Muscle layer of duodenum (tissue), 2 donors: ENCODE results near the gene ADAMTSL4.
A peak's percentile ranks its signal among the peaks of the same experiment; 100 is the strongest.

Experiments
- H3K27ac ChIP-seq: one replicate; pipeline ENCODE4 v1.7.0; 2013; ENCODE audit warnings: mild to moderate bottlenecking, low read length
- H3K27me3 ChIP-seq: one replicate; pipeline ENCODE4 v1.7.0; 2013; ENCODE audit warnings: low read depth, mild to moderate bottlenecking, control low read depth, low read length
- H3K36me3 ChIP-seq, 2 donors: one replicate each; pipeline ENCODE4 v1.7.0; 2013; ENCODE audit warnings: low read length in 2 of 2, control low read depth in 1 of 2, mild to moderate bottlenecking in 1 of 2; ENCODE audit not compliant: insufficient read depth in 2 of 2, control insufficient read depth in 1 of 2
- H3K4me1 ChIP-seq, 2 donors: one replicate each; pipeline ENCODE4 v1.7.0; 2013; ENCODE audit warnings: low read length in 2 of 2, mild to moderate bottlenecking in 2 of 2, control low read depth in 1 of 2, moderate library complexity in 1 of 2; ENCODE audit not compliant: insufficient read depth in 2 of 2, control insufficient read depth in 1 of 2
- H3K4me3 ChIP-seq, 2 donors: one replicate each; pipeline ENCODE4 v1.7.0; 2013; ENCODE audit warnings: low read length in 2 of 2, low read depth in 1 of 2, mild to moderate bottlenecking in 1 of 2
- H3K9me3 ChIP-seq, 2 donors: one replicate each; pipeline ENCODE4 v1.7.0; 2013; ENCODE audit warnings: low read length in 2 of 2, control low read depth in 1 of 2, mild to moderate bottlenecking in 1 of 2; ENCODE audit not compliant: control insufficient read depth in 1 of 2
- donor health status: healthy.

Gene ADAMTSL4

DNA sequence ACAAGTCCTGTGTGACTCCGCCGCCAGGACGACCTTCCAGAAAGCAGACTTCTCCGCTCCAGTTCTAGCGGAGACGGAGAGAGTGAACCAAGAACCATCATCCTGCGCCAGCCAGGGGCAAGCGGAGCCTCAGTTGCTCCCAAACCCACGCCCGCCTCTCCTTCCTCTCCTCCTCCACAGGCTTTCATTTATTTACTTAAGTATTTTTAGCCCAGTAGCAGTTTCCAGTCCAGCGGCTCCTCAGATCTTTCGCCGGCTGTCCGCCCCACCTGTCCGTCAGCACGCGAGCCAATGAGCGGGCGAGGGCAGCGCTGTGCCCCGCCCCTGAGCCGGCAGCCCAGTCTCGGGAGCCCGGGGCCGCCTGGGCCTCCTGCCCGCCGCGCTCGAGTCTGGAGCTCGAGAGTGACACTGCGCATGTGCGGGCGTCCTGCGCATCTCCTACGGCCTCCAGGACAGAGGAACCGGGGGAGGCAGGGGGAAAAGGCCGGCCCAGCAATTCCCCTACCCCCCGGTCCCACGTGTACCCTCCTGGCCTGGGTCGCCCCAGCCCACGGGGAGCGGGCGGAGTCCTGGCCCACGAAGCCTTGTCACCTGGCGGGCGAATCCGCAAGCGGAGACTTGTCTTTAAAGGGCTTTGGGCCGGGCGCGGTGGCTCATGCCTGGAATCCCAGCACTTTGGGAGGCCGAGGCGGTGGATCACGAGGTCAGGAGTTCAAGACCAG lies 33.7 kb upstream of the ADAMTSL4 start, which contains the start of gene FALEC:
Gene FALEC, plus strand, starts transcription at position 425 of the 722 bp plus-strand sequence.
- Histone ChIP-seq H3K4me1 (peaks cover 6 to 12% of the 10 kb centered on the region in 2 donors), H3K9me3 (no peaks in the 10 kb centered on the region), H3K27ac (peak within 1 kb of the TSS; percentile 73)

GRCh38 chr1:150516050-150516591 lies 33.1 kb upstream of the ADAMTSL4 start:
- peak overlapping the region; percentile 9 for H3K27ac ChIP-seq
- peaks cover 0 to 7% of the 10 kb centered on the region in 2 donors for H3K36me3 ChIP-seq
- peaks cover 6 to 12% of the 10 kb centered on the region in 2 donors for H3K4me1 ChIP-seq
- no peaks in the 10 kb centered on the region for H3K9me3 ChIP-seq
- peak overlapping the region; percentile 41 to 61 for H3K4me3 ChIP-seq
- no peaks in the 10 kb centered on the region for H3K27me3 ChIP-seq

More for the DNA sequence above, 33.7 kb upstream of the ADAMTSL4 start, which contains the start of gene FALEC:
- no peaks in the 10 kb centered on the region for H3K27me3 ChIP-seq
- peak within 1 kb of the TSS; percentile 61 to 80 for H3K4me3 ChIP-seq
- peaks cover 0 to 7% of the 10 kb centered on the region in 2 donors for H3K36me3 ChIP-seq

- Histone ChIP-seq H3K4me1 (peaks cover 6 to 12% of the 10 kb centered on the region in 2 donors), H3K4me3 (peak overlapping the region; percentile 41 to 61), H3K9me3 (no peaks in the 10 kb centered on the region), H3K27me3 (no peaks in the 10 kb centered on the region), H3K27ac (peak overlapping the region; percentile 9), H3K36me3 (peaks cover 0 to 7% of the 10 kb centered on the region in 2 donors)
These were observed 32.6 kb upstream of the ADAMTSL4 start for GRCh38 chr1:150516616-150517015.

- Histone ChIP-seq H3K27me3 (no peaks in the 10 kb centered on the region), H3K9me3 (no peaks in the 10 kb centered on the region), H3K4me1 (peaks cover 2 to 3% of the 10 kb centered on the region in 2 donors), H3K4me3 (no peak overlapping the region), H3K36me3 (no peaks in the 10 kb centered on the region), H3K27ac (no peak overlapping the region)
These were observed 27.8 kb upstream of the ADAMTSL4 start for GRCh38 chr1:150521196-150521968.

DNA sequence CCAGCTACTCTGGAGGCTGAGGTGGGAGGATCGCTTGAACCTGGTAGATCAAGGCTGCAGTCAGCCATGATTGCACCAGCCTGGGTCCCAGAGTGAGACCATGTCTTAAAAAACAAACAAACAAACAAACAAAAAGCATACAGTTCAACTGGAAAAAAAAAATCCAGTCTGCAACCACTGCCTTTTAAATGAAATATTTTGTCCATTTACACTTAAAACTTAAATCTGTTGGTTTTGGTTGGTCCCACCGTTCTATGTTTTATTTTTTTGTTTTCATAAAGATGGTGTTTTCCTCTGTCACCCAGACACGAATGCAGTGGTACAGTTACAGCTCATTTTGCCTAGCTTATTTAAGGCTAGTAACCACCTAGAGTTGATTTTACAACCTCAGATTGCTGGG lies 23.9 kb upstream of the ADAMTSL4 start:
- Histone ChIP-seq H3K4me3 (no peak overlapping the region), H3K27ac (no peak overlapping the region), H3K36me3 (no peaks in the 10 kb centered on the region)

DNA sequence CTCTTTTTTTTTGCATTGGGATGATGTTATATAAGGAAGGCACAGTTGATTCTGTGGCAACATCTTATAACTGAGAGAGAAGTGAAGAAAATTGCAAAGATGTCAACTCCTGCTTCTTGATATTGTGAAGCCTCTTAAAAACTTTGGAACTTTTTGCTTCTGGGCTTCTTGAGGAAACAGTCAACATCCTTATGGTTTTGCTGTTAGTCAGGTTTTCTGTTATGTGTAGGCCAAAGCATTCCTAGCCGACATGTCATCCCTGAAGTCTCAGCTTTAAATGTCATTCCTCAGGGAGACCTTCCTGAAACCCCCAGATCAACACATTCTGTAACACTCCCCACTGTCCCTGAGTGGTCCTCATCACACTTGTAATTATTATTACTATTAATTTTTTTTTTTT lies 21.0 kb upstream of the ADAMTSL4 start:
- H3K36me3 ChIP-seq = no peaks in the 10 kb centered on the region
- no peaks in the 10 kb centered on the region for H3K27me3 ChIP-seq
- H3K4me3 ChIP-seq = no peak overlapping the region
- no peaks in the 10 kb centered on the region for H3K9me3 ChIP-seq
- H3K27ac ChIP-seq = no peak overlapping the region
- H3K4me1 ChIP-seq = peaks cover 8 to 16% of the 10 kb centered on the region in 2 donors

More for the DNA sequence above, 23.9 kb upstream of the ADAMTSL4 start:
- H3K4me1 ChIP-seq = peaks cover 4 to 10% of the 10 kb centered on the region in 2 donors
- H3K9me3 ChIP-seq = no peaks in the 10 kb centered on the region
- no peaks in the 10 kb centered on the region for H3K27me3 ChIP-seq

- Histone ChIP-seq H3K36me3 (no peaks in the 10 kb centered on the region), H3K27me3 (no peaks in the 10 kb centered on the region), H3K27ac (peak overlapping the region; percentile 68), H3K9me3 (no peaks in the 10 kb centered on the region), H3K4me1 (peaks cover 8 to 21% of the 10 kb centered on the region in 2 donors), H3K4me3 (no peak overlapping the region)
These were observed 20.2 kb upstream of the ADAMTSL4 start for GRCh38 chr1:150529017-150529416.

DNA sequence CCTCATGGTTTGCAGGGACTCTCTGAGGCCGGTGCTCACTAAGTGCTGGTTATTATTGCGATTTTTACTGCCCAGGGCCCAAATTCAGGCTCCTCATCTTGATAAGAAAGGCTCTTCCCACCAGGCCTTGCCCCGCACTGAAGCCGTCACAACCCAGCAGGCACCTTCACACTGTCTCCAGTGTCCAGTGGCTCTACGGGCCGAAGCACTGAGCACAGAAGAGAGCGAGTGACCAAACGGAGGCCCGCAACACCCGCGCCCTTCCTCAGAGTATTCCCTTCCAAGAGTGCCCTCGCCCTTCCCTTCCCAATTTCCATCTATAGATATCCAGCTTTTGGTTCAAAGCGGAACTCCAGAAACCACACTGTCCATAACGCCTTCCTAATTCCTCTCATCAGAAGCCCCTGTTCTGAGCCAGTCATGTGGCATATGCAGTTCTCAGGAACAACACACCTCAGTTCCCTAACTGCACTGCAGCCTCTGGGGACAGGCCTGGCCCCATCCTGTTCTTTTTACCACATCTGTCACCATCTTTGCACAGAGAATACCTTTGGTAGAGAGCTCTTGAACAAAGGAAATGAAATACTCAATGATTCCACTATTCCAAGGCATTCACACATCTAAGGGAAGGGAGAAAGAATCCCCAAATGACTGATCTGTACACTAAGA lies 18.6 kb upstream of the ADAMTSL4 start:
- H3K9me3 ChIP-seq = no peaks in the 10 kb centered on the region
- H3K27me3 ChIP-seq = no peaks in the 10 kb centered on the region
- H3K4me3 ChIP-seq = no peak overlapping the region
- H3K4me1 ChIP-seq = peaks cover 8 to 23% of the 10 kb centered on the region in 2 donors
- H3K27ac ChIP-seq = no peak overlapping the region
- H3K36me3 ChIP-seq = no peaks in the 10 kb centered on the region

DNA sequence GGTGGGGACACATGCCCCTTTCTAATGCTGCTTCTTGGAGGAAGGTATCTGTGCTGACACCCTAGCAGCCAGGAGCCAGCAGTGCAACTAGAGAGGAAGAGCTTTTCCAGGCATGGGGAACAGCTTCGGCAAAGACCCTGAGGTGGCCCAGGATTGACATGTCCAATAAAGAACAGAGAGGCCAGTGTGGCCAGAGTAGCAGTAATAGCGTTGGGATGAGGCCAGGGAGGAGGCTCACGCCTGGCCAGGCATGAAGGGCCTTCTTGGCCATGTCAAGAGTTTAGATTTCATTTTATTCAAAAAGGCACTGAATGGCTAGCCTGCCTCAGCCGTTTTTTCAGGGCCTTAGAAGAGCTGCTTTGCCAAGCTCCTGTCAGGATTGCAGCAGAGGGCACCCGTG lies 16.3 kb upstream of the ADAMTSL4 start:
- peak overlapping the region in 1 of 2 donors; percentile 16 for H3K4me3 ChIP-seq
- H3K9me3 ChIP-seq = no peaks in the 10 kb centered on the region
- peak overlapping the region; percentile 88 for H3K27ac ChIP-seq
- no peaks in the 10 kb centered on the region for H3K27me3 ChIP-seq
- H3K4me1 ChIP-seq = peaks cover 8 to 30% of the 10 kb centered on the region in 2 donors
- H3K36me3 ChIP-seq = no peaks in the 10 kb centered on the region

- Histone ChIP-seq H3K9me3 (no peaks in the 10 kb centered on the region), H3K27me3 (no peaks in the 10 kb centered on the region), H3K4me1 (peaks cover 14 to 36% of the 10 kb centered on the region in 2 donors), H3K36me3 (no peaks in the 10 kb centered on the region), H3K27ac (no peak overlapping the region), H3K4me3 (no peak overlapping the region)
These were observed 15.2 kb upstream of the ADAMTSL4 start for GRCh38 chr1:150534002-150534401.
